B cell (primary cell): ENCODE measurements around the gene RAP1GAP. TPM values are rescaled to one million over a fixed set of nuclear protein-coding genes. Genes with fewer than 3 reads are reported as not detected.

Source experiments
- ATAC-seq: fragments of 200-7000 bp; cut with Tn5 transposase; one replicate; pipeline ENCODE4 v1.10.0; 2021; ENCODE audit warnings: low read depth, mild to moderate bottlenecking, moderate number of reproducible peaks, moderate library complexity
- CTCF ChIA-PET: fragments of 350-600 bp; sonication (Branson Sonifier 250); formaldehyde crosslinking; loops from one replicate; lab custom pipeline; 2021; ENCODE audit warnings: antibody characterized with exemption, inconsistent platforms; lab: Charles Lee
- POLR2A ChIA-PET: fragments of 350-600 bp; sonication (Branson Sonifier 250); formaldehyde crosslinking; loops from one replicate; lab custom pipeline; 2021; ENCODE audit warnings: antibody characterized with exemption; lab: Charles Lee
- DNase-seq: peaks from one replicate; pipeline ENCODE4 v3.0.0; 2013
- H2AFZ ChIP-seq: 2 replicates; pipeline ENCODE4 v1.6.1; 2012; ENCODE audit warnings: mild to moderate bottlenecking, low read depth, low read length; ENCODE audit not compliant: insufficient read depth, poor library complexity, severe bottlenecking
- H3K27ac ChIP-seq, 2 donors: 1 replicate in 1 of 2; 2 replicates in 1 of 2; pipeline ENCODE4 v1.5.1; 2012 to 2013; ENCODE audit warnings: low read length in 2 of 2, mild to moderate bottlenecking in 2 of 2, moderate library complexity in 1 of 2
- H3K27me3 ChIP-seq, 4 experiments: fragments of 200-600 bp in 1 of 4; sonication (generic) in 1 of 4; replicated peaks in 1 of 4; 1 replicate in 2 of 4; 2 replicates in 2 of 4; pipeline versions ENCODE4 v1.6.1 to v1.7.0; 2013 to 2016; ENCODE audit warnings: low read length in 3 of 4, mild to moderate bottlenecking in 2 of 4, mixed read lengths in 1 of 4, moderate library complexity in 1 of 4; ENCODE audit not compliant: insufficient read depth in 4 of 4, control insufficient read depth in 3 of 4; ENCODE audit errors: control extremely low read depth in 1 of 4
- H3K36me3 ChIP-seq, 2 experiments: replicated peaks in 1 of 2; 1 replicate in 1 of 2; 2 replicates in 1 of 2; pipeline versions ENCODE4 v1.6.1 to v1.7.1; 2013; ENCODE audit warnings: low read length in 1 of 2; ENCODE audit not compliant: insufficient read depth in 2 of 2, control insufficient read depth in 1 of 2; ENCODE audit errors: control extremely low read depth in 1 of 2, extremely low read depth in 1 of 2
- H3K4me1 ChIP-seq, 2 donors: fragments of 200-600 bp in 1 of 2; sonication (generic) in 1 of 2; 1 replicate in 1 of 2; 2 replicates in 1 of 2; pipeline versions ENCODE4 v1.5.1 to v1.6.1; 2013 to 2017; ENCODE audit warnings: low read length in 2 of 2; ENCODE audit not compliant: control insufficient read depth in 2 of 2, insufficient read depth in 2 of 2
- H3K4me2 ChIP-seq: replicated peaks from 2 replicates; pipeline ENCODE3; 2012; ENCODE audit warnings: mild to moderate bottlenecking, low read depth, low read length; ENCODE audit not compliant: poor library complexity, severe bottlenecking
- H3K4me3 ChIP-seq, 5 experiments: fragments of 200-600 bp in 1 of 5; sonication (generic) in 1 of 5; 1 replicate in 3 of 5; 2 replicates in 2 of 5; pipeline versions ENCODE4 v1.5.1 to v1.7.0; 2011 to 2016; ENCODE audit warnings: low read length in 4 of 5, mild to moderate bottlenecking in 4 of 5, low read depth in 2 of 5, control low read depth in 1 of 5, moderate library complexity in 1 of 5; ENCODE audit not compliant: insufficient read depth in 1 of 5; ENCODE audit errors: control extremely low read depth in 1 of 5, extremely low read depth in 1 of 5
- H3K79me2 ChIP-seq: fragments of 200-600 bp; sonication (generic); one replicate; pipeline ENCODE4 v1.6.0; 2016; ENCODE audit warnings: low read length; ENCODE audit not compliant: control insufficient read depth, insufficient read depth
- H3K9ac ChIP-seq: fragments of 200-600 bp; sonication (generic); 2 replicates; pipeline ENCODE4 v1.6.1; 2017; ENCODE audit warnings: mild to moderate bottlenecking, low read length, moderate library complexity
- H3K9me3 ChIP-seq, 3 donors: one replicate each; pipeline versions ENCODE4 v1.6.1 to v1.7.1; 2013; ENCODE audit warnings: low read length in 2 of 3; ENCODE audit not compliant: control insufficient read depth in 2 of 3, insufficient read depth in 1 of 3; ENCODE audit errors: control extremely low read depth in 1 of 3
- H4K20me1 ChIP-seq: 2 replicates; pipeline ENCODE4 v1.6.0; 2012; ENCODE audit warnings: mild to moderate bottlenecking, low read length; ENCODE audit not compliant: insufficient read depth, control insufficient read depth, poor library complexity, severe bottlenecking
- H3K27ac Mint-ChIP-seq: one replicate; pipeline ENCODE4 v1.8.0; 2021; ENCODE audit warnings: mixed read lengths
- H3K27me3 Mint-ChIP-seq: one replicate; pipeline ENCODE4 v1.8.0; 2021; ENCODE audit warnings: mixed read lengths
- H3K4me1 Mint-ChIP-seq: one replicate; pipeline ENCODE4 v1.8.0; 2021; ENCODE audit warnings: mixed read lengths
- H3K4me3 Mint-ChIP-seq: one replicate; pipeline ENCODE4 v1.8.0; 2021; ENCODE audit warnings: mixed read lengths
- H3K9me3 Mint-ChIP-seq: one replicate; pipeline ENCODE4 v1.8.0; 2022; ENCODE audit warnings: mixed read lengths; ENCODE audit not compliant: insufficient read depth
- EZH2 ChIP-seq: IDR thresholded peaks from 2 replicates; pipeline ENCODE4 v1.6.1; 2012; ENCODE audit warnings: borderline replicate concordance, low read depth, mild to moderate bottlenecking, moderate library complexity, low read length; ENCODE audit not compliant: insufficient read depth, poor library complexity, severe bottlenecking
- WGBS: methylation state at CpG from one replicate; pipeline ENCODE4 v1.1.5; 2013; ENCODE audit warnings: missing lambda C conversion rate; ENCODE audit not compliant: insufficient coverage; 5-methylcytosine and 5-hydroxymethylcytosine counted together
- intact Hi-C: fragments of 100-400 bp; cut with micrococcal nuclease; formaldehyde crosslinking; loops from one replicate; pipeline ENCODE4 v1.10.0; 2022
- polyA plus RNA-seq: library from polyadenylated mRNA; depleted of rRNA; stranded (reverse); fragments of >200 nt; gene quantifications from 2 replicates; pipeline ENCODE4 v1.2.3, GENCODE V29; 2012
- total RNA-seq, 2 donors: library from RNA; stranded (reverse); fragments of 120-200 nt in 1 of 2; gene quantifications; 1 replicate in 1 of 2; 2 replicates in 1 of 2; pipeline versions ENCODE4 v1.2.3 to v1.2.4, GENCODE V29; 2013 to 2022
- TF ChIP-seq, protein P1 (sequence below): fragments of 200-600 bp; IDR thresholded peaks from one replicate; pipeline ENCODE4 v1.8.0; 2022; ENCODE audit warnings: antibody characterized with exemption, mild to moderate bottlenecking

The RAP1GAP gene
- total and polyA plus RNA-seq, 2 donors (not counting 1 experiment from before 2014, with no cell fraction given) = 0.07 to 0.09 TPM

DNA sequence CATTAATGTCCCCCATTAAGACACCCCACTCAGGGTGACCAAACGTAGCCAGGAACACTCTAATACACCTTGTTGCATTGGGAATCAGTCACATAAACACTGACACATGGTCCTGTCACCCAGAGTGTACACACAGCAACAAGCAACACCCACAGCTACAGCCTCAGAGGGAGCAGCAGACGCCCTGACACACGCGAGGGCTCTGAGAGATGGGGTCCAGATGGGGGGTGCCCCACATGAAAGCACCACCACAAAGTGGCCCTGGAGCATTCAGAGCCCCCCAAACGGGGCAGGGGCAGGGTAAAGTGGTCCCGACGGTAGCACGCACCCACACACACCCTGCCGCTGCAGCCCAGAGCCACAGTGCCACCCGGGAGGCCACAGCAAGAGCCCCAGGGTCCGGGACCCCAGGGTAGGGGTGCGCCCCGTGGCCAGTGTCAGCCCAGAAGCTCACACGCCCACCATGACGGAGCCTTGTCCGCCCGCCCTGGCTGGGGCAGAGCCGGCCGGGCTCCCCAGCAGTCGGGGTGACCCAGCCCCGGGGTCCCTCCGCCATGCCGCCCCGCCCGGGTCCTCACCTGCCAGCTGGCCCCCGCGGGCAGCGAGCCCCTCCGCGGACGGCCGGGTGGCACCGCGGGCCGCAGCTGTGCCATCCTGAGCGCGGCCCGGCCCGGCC lies 47.3 kb downstream of the RAP1GAP start:
- H2AFZ ChIP-seq = no peak overlapping the region
- H3K9me3 ChIP-seq = no peaks in the 10 kb centered on the region
- Mint-ChIP-seq H3K27me3 (peaks cover 30% of the 10 kb centered on the region), H3K27ac (no peak overlapping the region), H3K4me1 (peaks cover 11% of the 10 kb centered on the region), H3K9me3 (no peaks in the 10 kb centered on the region), H3K4me3 (peak overlapping the region; percentile 73)
- no peak overlapping the region for H3K4me3 ChIP-seq
- no peak overlapping the region for H3K9ac ChIP-seq
- H3K4me1 ChIP-seq = peaks cover 0 to 9% of the 10 kb centered on the region in 2 donors
- no peaks in the 10 kb centered on the region for H3K36me3 ChIP-seq
- H3K79me2 ChIP-seq = no peaks in the 10 kb centered on the region
- WGBS = 43% methylated on average over 39 of the region's 39 CpGs
- ChIA-PET POLR2A (no interaction called here), CTCF (no interaction called here)
- TF ChIP-seq, protein P1, sequence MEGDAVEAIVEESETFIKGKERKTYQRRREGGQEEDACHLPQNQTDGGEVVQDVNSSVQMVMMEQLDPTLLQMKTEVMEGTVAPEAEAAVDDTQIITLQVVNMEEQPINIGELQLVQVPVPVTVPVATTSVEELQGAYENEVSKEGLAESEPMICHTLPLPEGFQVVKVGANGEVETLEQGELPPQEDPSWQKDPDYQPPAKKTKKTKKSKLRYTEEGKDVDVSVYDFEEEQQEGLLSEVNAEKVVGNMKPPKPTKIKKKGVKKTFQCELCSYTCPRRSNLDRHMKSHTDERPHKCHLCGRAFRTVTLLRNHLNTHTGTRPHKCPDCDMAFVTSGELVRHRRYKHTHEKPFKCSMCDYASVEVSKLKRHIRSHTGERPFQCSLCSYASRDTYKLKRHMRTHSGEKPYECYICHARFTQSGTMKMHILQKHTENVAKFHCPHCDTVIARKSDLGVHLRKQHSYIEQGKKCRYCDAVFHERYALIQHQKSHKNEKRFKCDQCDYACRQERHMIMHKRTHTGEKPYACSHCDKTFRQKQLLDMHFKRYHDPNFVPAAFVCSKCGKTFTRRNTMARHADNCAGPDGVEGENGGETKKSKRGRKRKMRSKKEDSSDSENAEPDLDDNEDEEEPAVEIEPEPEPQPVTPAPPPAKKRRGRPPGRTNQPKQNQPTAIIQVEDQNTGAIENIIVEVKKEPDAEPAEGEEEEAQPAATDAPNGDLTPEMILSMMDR = no peak
- no peak for TF ChIP-seq EZH2
- DNase-seq = no peak
- no peak overlapping the region for H3K27ac ChIP-seq
- intact Hi-C loops = no loop called here
- no peak for ATAC-seq
- peak overlapping the region; percentile 58 for H3K4me2 ChIP-seq
- no peaks in the 10 kb centered on the region for H4K20me1 ChIP-seq
- H3K27me3 ChIP-seq = peaks cover 0 to 31% (median 9%) of the 10 kb centered on the region in 4 experiments

DNA sequence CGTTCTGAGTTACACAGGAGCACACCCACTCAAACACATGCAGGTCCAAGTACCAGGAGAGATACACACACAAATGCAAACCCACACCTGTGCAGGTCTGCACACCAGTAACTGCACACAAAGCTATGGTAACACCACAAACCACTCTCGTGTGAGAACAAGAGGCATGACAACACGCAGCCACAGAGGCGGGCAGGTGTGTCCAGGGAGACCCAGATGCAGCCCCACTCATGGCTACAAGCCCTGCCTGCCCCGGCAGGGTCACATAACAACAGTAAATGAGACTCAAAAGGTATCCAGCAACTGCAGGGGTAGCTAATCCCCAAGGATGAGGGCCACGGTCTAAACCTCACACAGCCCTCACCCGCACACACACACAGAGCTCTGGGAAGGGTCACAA lies 48.1 kb downstream of the RAP1GAP start:
- Histone ChIP-seq H3K27ac (no peak overlapping the region), H3K4me2 (no peak overlapping the region), H2AFZ (no peak overlapping the region), H3K4me1 (peaks cover 0 to 9% of the 10 kb centered on the region in 2 donors), H3K36me3 (no peaks in the 10 kb centered on the region), H3K9me3 (no peaks in the 10 kb centered on the region), H3K4me3 (no peak overlapping the region), H3K9ac (no peak overlapping the region), H3K79me2 (no peaks in the 10 kb centered on the region), H4K20me1 (no peaks in the 10 kb centered on the region), H3K27me3 (peaks cover 0 to 31% (median 9%) of the 10 kb centered on the region in 4 experiments)
- intact Hi-C loops = no loop called here
- Mint-ChIP-seq H3K4me1 (peaks cover 11% of the 10 kb centered on the region), H3K27ac (no peak overlapping the region), H3K4me3 (peak overlapping the region; percentile 73), H3K27me3 (peaks cover 30% of the 10 kb centered on the region), H3K9me3 (no peaks in the 10 kb centered on the region)
- ChIA-PET POLR2A (no interaction called here), CTCF (no interaction called here)
- TF ChIP-seq EZH2 = no peak
- TF ChIP-seq, protein P1 = no peak
- no peak for ATAC-seq
- no peak for DNase-seq
- WGBS = 95% methylated on average over 6 of the region's 7 CpGs
